Fibroblast of mammary gland (primary cell): ENCODE measurements around the gene COL15A1.

Experiments used
- DNase-seq: peaks from one replicate; pipeline ENCODE4 v3.0.0-alpha.2; 2010; ENCODE audit warnings: low read depth
- H3K4me3 ChIP-seq: 2 replicates; pipeline ENCODE4 v1.5.1; 2011; ENCODE audit warnings: low read depth, mild to moderate bottlenecking, low read length, moderate library complexity; ENCODE audit not compliant: control insufficient read depth
- CTCF ChIP-seq: conservative IDR thresholded peaks from 2 replicates; pipeline ENCODE4 v1.5.1; 2011; ENCODE audit warnings: low read depth, low read length, inconsistent platforms; ENCODE audit not compliant: control insufficient read depth, insufficient read depth

Gene COL15A1

GRCh38 chr9:99042620-99043019 lies 98.9 kb downstream of the COL15A1 start:
- no peak for DNase-seq
- H3K4me3 ChIP-seq = no peak overlapping the region
- no peak for TF ChIP-seq CTCF

GRCh38 chr9:99044827-99045226 lies 101.1 kb downstream of the COL15A1 start:
- no peak overlapping the region for H3K4me3 ChIP-seq
- DNase-seq = peak; percentile 47
- no peak for TF ChIP-seq CTCF

GRCh38 chr9:99046068-99046467 lies 102.4 kb downstream of the COL15A1 start:
- H3K4me3 ChIP-seq = no peak overlapping the region
- TF ChIP-seq CTCF = no peak
- DNase-seq = no peak

- no peak for TF ChIP-seq CTCF
- no peak overlapping the region for H3K4me3 ChIP-seq
- no peak for DNase-seq
Observed at GRCh38 chr9:99046542-99047071, 102.9 kb downstream of the COL15A1 start.

- H3K4me3 ChIP-seq = no peak overlapping the region
- DNase-seq = no peak
- no peak for TF ChIP-seq CTCF
Observed at GRCh38 chr9:99049228-99049627, 105.5 kb downstream of the COL15A1 start.

- H3K4me3 ChIP-seq = no peak overlapping the region
- TF ChIP-seq CTCF = no peak
- DNase-seq = no peak
Observed at GRCh38 chr9:99049641-99050040, 105.9 kb downstream of the COL15A1 start.
